ENCODE measurements around the gene SYT1. TPM values are rescaled to one million over a fixed set of nuclear protein-coding genes. Genes with fewer than 3 reads are reported as not detected.

SYT1 gene
- total RNA-seq, 4 donors from 2014 or later = 4.1 to 10.0 (median 6.7) TPM

DNA sequence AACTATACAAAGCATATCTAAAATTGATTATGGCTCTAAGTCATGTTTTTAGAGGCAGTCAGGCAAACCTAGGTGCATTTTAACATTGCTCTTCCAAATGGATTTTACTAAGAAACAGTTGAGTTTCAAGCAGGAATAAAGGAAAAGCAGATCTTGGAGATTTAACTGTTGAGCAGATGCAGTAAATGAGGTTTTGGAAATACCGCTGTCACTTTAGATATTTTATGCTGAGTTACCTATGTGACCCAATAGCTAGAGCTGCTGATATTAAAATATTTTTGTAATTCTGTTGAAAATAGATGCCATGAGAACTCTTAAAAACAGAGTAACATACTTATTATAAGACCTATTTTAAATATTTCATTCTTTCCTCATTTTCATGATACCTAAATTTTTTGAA is 181.4 kb downstream of the SYT1 start:
- Histone ChIP-seq H3K27ac (replicated peaks in 1 of 4) (no peak overlapping the region), H3K9me3 (no peaks in the 10 kb centered on the region), H3K36me3 (no peaks in the 10 kb centered on the region), H3K27me3 (no peaks in the 10 kb centered on the region), H3K4me3 (no peak overlapping the region), H3K4me1 (no peaks in the 10 kb centered on the region)
- intact Hi-C loops (cut with DNase I) = no loop called here
- DNase-seq (ENCODE audit: extremely low spot score) = no peak
- WGBS = 97% methylated on average over 1 of the region's 1 CpG
- TF ChIP-seq POLR2AphosphoS5 (IDR thresholded peaks at IDR 0.05) (no peak), POLR2A (IDR thresholded peaks at IDR 0.05; ENCODE audit: low read depth) (no peak)

DNA sequence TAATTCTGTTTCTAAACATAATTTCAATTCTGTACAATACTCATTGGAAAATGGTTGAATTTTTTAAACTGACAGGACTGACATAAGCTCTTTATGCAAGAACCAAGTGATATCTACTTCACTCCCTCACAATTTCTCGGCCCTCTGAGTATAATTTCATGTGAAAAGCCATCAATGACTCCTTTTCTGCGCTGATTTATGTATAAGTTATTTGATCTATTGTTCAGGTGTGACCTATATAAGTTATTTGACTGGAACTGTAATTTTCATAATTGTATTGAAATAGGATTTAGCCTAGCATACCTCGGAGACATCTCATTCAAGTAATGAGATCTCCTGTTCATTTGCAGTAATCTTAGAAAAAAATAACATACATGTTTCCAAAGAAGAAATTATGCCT is 184.4 kb downstream of the SYT1 start:
- H3K4me3 ChIP-seq = no peak overlapping the region
- no peak overlapping the region for H3K27ac ChIP-seq (replicated peaks in 1 of 4)
- H3K36me3 ChIP-seq = no peaks in the 10 kb centered on the region
- no peaks in the 10 kb centered on the region for H3K4me1 ChIP-seq
- no peaks in the 10 kb centered on the region for H3K9me3 ChIP-seq
- DNase-seq (ENCODE audit: extremely low spot score) = no peak
- no peaks in the 10 kb centered on the region for H3K27me3 ChIP-seq
- 95% methylated on average over 3 of the region's 3 CpGs for WGBS
- TF ChIP-seq, protein P1, sequence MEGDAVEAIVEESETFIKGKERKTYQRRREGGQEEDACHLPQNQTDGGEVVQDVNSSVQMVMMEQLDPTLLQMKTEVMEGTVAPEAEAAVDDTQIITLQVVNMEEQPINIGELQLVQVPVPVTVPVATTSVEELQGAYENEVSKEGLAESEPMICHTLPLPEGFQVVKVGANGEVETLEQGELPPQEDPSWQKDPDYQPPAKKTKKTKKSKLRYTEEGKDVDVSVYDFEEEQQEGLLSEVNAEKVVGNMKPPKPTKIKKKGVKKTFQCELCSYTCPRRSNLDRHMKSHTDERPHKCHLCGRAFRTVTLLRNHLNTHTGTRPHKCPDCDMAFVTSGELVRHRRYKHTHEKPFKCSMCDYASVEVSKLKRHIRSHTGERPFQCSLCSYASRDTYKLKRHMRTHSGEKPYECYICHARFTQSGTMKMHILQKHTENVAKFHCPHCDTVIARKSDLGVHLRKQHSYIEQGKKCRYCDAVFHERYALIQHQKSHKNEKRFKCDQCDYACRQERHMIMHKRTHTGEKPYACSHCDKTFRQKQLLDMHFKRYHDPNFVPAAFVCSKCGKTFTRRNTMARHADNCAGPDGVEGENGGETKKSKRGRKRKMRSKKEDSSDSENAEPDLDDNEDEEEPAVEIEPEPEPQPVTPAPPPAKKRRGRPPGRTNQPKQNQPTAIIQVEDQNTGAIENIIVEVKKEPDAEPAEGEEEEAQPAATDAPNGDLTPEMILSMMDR (IDR thresholded peaks at IDR 0.05) = no peak
- TF ChIP-seq EP300 (IDR thresholded peaks at IDR 0.05) (no peak), POLR2A (IDR thresholded peaks at IDR 0.05; ENCODE audit: low read depth) (no peak), POLR2AphosphoS5 (IDR thresholded peaks at IDR 0.05) (no peak)
- intact Hi-C loops (cut with DNase I) = no loop called here

DNA sequence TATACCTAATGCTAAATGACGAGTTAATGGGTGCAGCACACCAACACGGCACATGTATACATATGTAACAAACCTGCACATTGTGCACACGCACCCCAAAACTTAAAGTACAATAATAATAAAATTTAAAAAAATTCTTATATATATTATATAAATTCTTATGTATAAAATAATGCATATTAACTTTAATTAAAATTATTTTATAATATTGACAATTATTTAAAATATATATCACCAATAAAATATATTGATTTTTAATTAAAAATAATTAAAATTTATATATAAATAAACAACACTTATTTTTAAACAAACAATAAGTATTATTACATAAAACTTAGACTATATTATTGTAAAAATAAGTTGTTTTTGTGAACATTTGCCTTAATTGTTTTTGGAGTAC is 188.8 kb downstream of the SYT1 start:
- TF ChIP-seq POLR2AphosphoS5 (IDR thresholded peaks at IDR 0.05) (no peak), EP300 (IDR thresholded peaks at IDR 0.05) (no peak), POLR2A (IDR thresholded peaks at IDR 0.05; ENCODE audit: low read depth) (no peak)
- TF ChIP-seq, protein P1 (IDR thresholded peaks at IDR 0.05) = no peak

DNA sequence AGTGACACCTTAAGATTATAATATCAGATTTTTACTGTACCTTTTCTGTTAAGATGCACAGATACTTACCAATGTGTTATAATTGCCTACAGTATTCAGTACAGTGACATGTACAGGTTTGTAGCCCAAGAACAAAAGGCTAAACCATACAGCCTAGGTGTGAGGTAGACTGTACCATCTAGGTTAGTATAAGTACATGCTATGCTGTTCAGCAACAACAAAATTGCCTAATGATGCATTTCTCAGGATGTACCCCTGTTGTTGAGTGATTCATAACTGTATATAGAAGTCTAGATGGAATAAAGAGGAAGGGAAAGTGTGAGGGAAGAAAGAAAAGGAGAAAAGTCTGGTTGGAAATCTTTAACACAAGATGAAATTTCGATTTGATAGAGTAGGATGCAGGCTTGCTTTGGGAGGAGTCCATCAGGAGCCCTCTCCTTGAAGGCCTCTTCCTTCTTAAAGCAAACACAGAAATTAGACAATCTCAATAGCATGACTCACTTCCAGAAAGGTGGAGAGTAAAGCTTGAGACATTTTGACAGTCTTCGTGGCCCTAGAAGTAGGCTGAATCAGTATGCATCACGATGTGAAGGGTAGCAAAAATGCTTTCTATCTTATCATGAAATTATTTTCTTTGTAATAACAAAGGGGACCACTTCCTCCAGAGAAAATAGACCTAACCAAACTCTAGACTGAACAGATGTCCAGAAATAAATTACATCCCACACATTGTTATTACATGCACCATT is 191.5 kb downstream of the SYT1 start:
- WGBS = 73% methylated on average over 3 of the region's 3 CpGs
- Histone ChIP-seq H3K36me3 (no peaks in the 10 kb centered on the region), H3K27me3 (no peaks in the 10 kb centered on the region), H3K4me1 (no peaks in the 10 kb centered on the region), H3K27ac (replicated peaks in 1 of 4) (no peak overlapping the region), H3K4me3 (no peak overlapping the region), H3K9me3 (no peaks in the 10 kb centered on the region)
- intact Hi-C loops (cut with DNase I) = no loop called here
- TF ChIP-seq EP300 (IDR thresholded peaks at IDR 0.05) (no peak), POLR2AphosphoS5 (IDR thresholded peaks at IDR 0.05) (no peak), POLR2A (IDR thresholded peaks at IDR 0.05; ENCODE audit: low read depth) (no peak)
- TF ChIP-seq, protein P1 (IDR thresholded peaks at IDR 0.05) = no peak
- no peak for DNase-seq (ENCODE audit: extremely low spot score)

More for the DNA sequence above, 188.8 kb downstream of the SYT1 start:
- Histone ChIP-seq H3K27me3 (no peaks in the 10 kb centered on the region), H3K9me3 (no peaks in the 10 kb centered on the region), H3K27ac (replicated peaks in 1 of 4) (no peak overlapping the region), H3K4me3 (no peak overlapping the region), H3K4me1 (no peaks in the 10 kb centered on the region), H3K36me3 (no peaks in the 10 kb centered on the region)
- WGBS = 97% methylated on average over 3 of the region's 3 CpGs
- DNase-seq (ENCODE audit: extremely low spot score) = no peak
- intact Hi-C loops (cut with DNase I) = no loop called here

DNA sequence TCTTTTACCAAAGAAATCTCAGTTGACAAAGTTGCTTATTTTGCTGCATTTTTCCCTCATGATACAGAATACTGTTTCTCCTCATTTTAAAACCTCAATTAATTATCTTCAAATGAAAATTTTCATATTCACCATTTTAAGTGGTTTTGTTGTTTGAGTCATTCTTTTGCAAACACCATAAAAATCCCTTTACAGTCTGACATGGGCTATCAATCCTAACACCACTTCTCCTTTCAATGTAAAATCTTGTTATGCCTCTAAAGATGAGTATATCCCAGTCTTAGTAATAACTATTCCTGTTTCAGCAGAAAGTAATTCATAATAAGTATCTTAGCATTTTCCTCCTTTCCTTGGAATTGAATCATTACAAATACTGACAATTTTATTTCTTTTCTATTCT is 192.2 kb downstream of the SYT1 start:
- DNase-seq (ENCODE audit: extremely low spot score) = no peak
- Histone ChIP-seq H3K9me3 (no peaks in the 10 kb centered on the region), H3K36me3 (no peaks in the 10 kb centered on the region), H3K27ac (replicated peaks in 1 of 4) (no peak overlapping the region), H3K27me3 (no peaks in the 10 kb centered on the region), H3K4me3 (no peak overlapping the region), H3K4me1 (no peaks in the 10 kb centered on the region)
- TF ChIP-seq POLR2A (IDR thresholded peaks at IDR 0.05; ENCODE audit: low read depth) = no peak
- TF ChIP-seq POLR2AphosphoS5 (IDR thresholded peaks at IDR 0.05) = no peak
- TF ChIP-seq EP300 (IDR thresholded peaks at IDR 0.05) = no peak
- TF ChIP-seq, protein P1 (IDR thresholded peaks at IDR 0.05) = no peak
- intact Hi-C loops (cut with DNase I) = no loop called here
